GM21825 (cell line): ENCODE results near the gene CCNI2.

Experiments used
- ATAC-seq: cut with Tn5 transposase; IDR thresholded peaks from one replicate; pipeline ENCODE4 v1.9.1; 2021; ENCODE audit warnings: mild to moderate bottlenecking, moderate library complexity; ENCODE audit not compliant: unreplicated experiment

CCNI2 gene, protein sequence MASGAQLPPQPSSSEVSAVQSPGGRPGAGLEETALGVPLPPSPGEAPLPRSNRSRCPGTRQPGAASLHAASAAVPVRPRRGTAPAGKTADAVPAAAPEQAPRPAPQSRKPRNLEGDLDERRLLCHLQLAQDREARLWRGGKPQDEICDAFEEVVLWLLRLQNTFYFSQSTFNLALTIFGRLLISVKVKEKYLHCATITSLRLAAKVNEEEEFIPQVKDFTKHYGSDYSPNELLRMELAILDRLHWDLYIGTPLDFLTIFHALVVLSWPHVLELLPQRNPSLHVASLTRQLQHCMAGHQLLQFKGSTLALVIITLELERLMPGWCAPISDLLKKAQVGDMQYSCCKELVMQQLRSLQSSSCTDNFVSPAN

DNA sequence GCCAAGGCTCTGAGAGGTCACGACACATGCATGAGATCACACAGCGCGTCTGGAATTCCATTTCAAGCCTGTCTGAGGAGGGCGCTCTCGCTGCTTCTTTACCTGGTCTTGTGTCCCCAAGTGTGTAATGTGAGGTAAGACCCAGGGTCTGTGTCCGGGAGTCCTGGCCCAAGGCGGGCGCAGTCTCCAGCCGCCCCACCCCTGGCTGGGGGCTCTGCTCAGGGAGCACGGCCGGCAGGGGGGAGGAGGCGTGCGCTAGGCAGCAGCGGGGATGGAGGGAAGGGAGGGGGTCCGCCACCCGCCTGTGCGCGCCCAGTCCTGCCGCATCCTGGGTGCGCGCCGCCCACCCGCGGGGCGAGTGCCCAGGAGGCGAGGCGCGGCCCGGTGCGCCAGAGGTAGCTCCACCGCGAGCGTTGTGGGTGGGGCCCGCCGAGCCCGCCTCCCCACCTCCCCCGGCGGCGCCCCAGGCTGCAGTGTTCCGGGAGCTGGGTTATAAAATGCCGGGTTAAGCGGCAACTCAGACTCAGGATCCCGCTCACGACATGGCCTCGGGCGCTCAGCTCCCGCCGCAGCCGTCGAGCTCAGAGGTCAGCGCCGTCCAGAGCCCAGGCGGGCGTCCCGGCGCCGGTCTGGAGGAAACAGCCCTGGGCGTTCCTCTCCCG lies at the start of gene CCNI2:
Gene CCNI2 (plus strand): TSS at position 473 of the 662 bp plus-strand sequence. CDS start 70 bp downstream, at position 543.
- ATAC-seq = peak; percentile 37

DNA sequence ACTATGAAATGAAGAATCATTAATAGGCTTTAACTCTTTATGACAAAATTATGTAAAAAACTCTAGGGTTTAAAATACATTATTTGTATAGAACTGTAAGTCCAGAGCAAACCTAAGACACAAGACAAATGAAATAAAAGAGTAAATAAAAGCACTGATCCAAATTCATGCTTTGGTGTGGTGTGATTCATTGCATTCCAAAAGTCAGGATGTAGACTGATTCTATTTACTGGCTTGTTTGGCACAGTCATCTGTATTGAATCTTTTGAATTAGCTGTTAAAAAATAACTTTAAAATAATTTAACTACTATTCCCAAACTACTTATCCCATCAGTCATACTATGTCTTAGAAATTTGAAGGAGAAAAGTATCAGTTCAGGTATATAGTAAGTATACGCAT lies 42.4 kb upstream of the CCNI2 start:
- no peak for ATAC-seq

DNA sequence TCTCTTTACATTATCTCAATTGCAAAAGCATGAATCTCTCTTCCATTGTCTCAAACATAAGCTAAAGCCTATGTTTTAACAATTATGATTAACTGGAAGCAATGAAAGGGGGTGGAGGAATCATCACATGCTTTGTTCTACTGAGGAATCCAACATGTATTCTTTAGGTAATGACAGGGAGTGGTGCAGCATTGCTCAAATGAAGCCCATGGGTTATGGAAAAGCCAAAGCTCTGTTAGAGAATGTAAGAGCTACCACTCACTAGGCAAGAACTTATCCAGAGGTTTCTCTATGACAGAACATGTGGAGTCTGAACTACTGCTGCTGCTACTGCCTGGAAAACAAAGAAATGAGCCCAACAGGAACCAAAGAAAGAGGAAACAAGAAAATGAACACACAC lies 38.6 kb upstream of the CCNI2 start:
- ATAC-seq = no peak

DNA sequence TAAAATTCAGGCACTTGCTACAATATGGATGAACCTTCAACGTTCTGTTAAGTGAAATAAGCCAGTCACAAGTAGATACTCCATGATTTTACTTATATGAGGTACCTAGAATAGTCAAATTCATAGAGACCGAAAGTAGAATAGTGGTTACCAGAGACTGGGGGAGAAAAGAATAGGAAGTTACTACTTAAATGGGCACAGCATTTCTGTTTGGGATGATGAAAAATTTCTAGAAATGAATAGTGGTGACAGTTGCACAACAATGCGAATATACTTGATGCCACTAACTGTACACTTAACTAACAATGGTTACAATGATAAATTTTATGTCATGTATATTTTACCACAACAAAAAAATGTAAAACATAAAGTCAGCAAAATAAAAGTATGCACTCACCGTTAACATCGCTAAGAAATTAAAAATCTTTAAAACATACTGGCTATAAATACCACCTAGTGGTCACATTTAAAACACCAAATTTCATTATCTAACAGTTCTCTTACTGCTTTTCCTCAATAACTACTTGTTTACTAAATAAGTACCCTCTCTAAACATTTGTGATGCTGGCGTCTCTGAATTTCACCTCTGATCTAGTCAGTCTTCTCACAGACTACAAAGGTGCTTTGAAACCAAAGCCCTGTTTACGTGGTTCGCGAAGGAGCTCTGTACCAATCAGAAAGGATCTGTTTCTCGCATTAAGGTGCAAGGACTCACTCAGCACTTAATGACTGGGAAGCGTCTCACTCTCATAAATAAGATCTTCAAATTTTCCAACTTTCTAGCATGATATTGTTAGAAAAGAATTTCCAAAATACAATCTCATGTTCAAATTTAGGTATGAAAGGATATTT lies 32.5 kb upstream of the CCNI2 start:
- ATAC-seq = no peak

DNA sequence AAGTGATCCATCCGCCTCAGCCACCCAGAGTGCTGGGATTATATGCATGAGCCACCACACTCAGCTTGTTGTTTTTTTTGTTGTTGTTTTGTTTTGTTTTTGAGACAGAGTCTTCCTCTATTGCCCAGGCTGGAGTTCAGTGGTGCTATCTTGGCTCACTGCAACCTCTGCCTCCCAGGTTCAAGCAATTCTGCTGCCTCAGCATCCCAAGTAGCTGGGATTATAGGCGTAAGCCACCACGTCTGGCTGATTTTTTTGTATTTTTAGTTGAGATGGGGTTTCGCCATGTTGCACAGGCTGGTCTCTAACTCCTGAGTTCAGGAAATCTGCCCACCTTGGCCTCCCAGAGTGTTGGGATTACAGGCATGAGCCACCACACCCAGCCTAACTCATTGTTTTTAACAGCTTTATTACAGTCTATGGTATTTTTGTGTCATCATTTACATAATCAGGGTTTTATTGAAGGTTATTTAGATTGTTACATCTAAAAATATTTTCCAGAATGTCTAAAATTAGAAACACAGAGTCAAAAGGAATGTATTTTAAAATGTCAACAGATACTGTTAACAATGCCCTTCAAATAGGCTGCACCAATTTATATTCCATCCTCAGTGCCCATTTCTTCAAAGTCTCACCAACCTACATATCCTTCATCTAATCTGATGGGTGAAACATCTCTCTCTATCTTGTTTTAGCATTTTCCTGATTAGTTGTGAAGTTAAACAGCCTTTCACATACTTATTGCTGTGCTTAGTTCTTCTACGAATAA lies 28.5 kb upstream of the CCNI2 start:
- ATAC-seq = no peak

DNA sequence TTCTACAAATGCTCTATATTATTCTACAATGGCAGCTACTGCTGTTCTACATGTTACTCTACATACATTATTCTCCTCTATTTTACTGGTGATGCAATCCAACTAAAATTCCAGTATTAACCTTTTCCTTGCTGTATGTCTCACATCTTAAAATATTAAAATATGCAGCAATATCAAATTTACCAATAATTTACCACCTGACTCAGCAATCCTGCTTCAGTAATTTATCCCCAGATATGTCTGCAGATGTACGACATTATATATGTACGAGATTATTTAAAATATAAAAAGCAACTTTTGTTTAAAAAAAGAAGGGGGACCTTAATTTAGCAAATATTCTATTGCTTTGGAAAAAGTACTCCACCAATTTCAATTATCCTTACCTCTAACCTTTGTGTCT lies 21.5 kb upstream of the CCNI2 start:
- ATAC-seq = no peak

DNA sequence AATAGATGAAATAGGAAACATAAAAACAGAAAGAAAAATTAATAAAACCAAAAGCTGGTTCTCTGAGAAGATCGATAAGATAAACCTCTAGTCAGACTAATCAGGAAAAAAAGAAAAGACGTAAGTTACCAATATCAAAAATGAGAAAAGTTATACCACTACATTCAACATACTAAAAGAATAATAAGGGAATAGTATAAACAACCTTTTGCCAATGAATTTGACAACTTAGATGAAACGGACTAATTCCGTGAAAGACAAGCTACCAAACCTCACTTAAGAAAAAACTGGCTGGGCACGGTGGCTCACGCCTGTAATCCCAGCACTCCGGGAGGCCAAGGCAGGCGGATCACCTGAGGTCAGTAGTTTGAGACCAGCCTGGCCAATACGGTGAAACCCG lies 17.3 kb upstream of the CCNI2 start:
- no peak for ATAC-seq

DNA sequence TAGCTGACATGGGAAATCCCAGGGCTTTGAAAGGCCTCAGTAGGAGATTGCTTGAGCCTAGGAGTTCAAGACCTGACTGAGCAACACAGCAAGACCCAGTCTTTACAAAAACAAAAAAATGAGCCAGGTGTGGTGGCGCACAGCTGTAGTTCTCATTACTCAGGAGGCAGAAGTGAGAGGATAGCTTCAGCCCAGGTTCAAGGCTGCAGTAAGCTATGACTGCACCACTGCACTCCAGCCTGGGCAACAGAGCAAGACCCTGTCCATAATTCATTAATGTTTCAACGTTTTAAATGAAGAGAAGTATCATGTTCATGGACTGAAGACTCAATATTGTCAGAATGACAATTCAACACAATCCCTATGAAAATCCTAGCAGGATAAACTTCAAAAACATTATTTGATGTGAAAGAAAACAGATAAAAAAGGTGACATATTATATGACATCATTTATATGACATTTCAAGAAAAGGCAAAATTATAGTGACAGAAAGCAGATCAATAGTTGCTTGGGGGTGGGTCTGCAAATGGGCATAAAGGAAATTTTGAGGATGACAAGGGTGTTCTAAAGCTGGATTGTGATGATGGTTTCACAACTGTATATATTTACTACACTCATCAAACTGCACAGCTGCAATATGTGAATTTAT lies 13.6 kb upstream of the CCNI2 start:
- ATAC-seq = no peak

DNA sequence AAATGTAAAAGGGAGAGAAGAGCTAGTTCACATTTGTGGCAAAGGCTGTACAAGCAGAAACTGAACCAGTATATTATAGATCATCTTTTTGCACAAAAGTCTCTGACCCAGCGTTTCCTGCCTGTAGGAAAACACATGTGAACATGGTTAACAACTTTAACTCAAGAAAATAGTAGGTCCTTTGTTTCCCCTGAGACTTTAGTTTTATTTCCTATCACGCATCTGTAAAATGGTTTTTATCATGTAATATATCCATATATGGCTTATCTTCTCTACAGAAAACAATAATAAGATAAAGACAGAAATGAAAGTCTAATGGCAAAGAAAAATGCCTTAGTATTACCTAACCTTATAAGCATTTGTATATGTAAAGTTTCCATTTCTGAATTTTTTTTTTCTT lies 12.5 kb upstream of the CCNI2 start:
- ATAC-seq = no peak

DNA sequence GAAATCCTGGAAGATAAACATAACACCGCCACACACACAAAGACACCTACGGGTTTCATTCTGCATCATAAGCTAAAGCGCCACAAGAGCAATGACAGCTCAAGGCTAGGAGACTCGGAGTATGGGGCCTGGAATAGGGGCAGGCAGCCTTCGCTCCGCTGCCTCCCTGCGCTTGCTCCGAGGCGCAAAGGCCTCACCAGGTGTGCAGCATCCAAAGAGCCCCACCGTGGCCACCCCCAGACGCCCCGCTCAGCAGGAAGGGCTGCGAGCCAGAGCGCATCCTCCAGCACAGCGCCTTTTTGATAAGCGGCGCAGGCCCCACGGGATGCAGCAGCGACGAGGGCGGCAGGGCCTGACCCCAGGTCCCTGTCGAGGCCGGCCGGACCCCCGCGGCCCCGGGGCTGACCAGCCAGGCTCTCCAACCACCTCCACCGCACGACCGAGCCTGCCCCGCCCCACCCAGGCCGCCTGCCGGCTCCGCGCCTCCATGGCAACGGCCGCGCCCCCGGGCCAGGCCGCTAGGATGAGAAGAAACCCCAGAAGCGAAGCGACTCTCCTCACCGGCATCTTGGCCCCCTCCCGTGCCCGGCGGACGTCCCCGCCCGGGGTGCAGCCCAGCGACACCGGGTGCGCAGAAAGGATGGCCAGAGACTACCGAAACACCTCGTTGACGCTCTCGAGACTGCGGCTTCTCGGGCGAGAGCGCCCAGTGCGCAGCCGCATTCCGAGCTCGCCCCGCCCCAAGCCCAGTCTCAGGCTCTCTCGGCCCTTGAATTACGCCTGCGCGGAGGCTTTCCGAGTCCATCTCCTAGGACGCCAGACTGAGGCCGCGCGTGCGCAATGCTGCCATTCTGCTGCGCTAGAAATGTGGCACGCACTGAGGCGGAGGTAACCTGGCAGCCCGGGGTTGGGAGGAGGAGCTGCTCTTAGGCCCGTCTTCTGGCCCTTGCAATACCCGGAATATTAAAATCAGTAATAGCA lies 10.1 kb upstream of the CCNI2 start, which contains the start of gene KIF3A:
Gene KIF3A (minus strand): TSS at position 694 of the 981 bp plus-strand sequence. CDS start 127 bp downstream, at position 567.
- ATAC-seq = peak; percentile 76

DNA sequence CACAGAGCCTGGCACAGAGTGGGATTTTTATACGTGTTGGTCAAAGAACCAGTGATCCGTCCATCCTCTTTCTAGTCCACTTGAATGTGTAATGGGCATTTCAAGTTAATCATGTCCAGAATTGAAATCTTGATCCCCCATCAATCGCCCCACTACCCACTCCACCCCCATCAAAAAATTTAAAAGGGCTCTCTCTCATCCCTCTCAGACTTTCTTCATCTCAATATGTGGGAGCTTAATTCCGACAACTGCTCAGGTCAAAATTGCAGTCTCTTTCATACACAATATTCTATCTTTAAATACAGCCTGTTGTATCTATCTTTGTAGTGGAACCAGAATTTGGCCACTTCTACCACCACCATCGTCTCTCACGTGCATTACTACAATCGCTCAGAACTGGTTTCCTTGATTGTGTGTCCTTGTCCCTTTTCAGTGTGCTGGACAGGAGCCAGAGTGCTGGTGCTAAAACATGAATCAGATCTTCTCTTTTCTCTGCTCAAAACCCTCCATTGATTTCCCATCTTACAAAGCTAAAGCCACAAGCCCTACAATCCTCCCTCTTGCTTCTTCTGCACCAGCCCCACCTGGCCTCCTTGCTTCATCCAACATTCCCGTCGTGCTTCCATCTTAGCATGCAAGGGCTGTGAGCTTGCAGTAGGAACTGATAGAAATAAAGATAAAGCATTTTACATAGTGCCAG lies 9.1 kb upstream of the CCNI2 start:
- ATAC-seq = no peak

DNA sequence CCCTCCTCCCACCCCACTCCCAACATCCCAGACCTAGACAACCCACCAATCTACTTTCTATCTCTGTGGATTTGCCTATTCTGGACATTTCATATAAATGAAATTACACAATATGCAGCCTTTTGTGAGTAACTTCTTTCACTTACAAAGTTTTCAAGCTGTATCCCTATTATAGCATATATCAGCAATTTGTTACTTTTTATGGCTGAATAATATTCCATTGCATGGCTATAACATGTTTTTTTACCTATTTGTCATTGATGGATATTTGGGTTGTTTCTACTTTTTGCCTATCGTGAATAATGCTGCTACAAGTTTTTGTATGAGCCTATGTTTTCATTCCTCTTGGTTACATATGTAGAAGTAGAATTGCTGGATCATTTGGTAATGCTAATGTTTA lies 8.0 kb upstream of the CCNI2 start:
- no peak for ATAC-seq

DNA sequence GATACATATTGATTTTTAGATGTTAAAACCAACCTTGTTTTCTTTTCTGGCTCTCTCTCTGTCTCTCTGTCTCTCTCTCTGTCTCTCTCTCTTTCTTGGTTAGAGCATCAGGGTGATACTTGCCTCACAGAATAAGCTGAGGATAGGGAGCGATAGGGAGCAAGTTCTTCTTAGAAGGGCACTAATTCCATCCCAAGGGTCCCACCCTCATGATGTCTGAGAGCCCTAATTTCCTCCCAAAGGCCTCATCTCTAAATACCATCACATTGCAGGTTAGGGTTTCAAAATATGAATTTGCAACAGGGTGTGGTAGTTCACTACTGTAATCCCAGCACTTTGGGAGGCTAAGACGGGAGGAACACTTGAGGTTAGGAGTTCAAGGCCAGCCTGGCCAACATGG lies 5.1 kb upstream of the CCNI2 start:
- ATAC-seq = no peak

DNA sequence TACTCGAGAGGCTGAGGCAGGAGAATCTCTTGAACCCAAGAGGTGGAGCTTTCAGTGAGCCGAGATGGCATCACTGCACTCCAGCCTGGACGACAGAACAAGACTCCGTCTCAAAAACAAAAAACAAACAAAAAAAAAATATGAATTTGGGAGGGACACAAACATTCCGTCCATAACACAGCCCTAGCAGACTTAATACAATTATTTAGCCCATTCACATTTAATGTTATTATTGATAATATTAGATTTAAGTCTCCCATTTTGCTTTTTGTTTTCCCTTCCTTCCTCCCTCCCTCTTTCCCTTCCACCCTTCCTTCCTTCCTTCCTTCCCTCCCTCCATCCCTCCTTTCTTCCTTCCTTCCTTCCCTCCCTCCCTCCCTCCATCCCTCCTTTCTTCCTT lies 4.6 kb upstream of the CCNI2 start:
- ATAC-seq = no peak

DNA sequence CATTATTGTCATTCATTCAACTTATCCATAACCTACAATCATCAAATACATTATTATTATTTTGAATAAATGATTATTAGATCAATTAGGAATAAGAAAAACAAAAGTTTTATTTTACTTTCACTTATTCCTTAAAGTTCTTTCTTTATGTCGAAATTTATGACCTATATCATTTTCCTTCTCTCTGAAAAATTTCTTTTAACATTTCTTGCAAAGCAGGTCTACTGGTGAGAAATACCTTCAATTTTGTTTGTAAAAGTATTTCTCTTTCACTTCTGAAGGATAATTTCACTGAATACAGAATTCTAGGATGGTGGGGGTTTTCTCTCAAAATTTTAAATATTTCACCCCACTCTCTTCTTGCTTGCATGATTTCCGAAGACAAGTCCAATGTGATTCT lies 2.6 kb upstream of the CCNI2 start:
- no peak for ATAC-seq

DNA sequence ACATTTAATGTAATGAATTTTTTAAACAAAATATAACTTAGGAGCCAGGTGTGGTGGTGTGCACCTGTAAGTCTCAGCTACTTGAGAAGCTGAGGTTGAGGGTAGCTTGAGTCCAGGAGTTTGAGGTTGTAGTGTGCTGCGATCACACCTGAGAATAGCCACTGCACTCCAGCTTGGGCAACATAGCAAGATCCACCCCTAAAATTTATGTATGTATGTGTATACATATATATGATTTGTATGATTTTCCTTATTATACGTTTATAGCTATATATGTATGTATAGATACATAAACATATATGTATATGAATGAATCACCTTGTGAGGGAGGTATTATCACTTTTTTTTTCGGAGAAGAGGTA lies 653 bp upstream of the CCNI2 start:
- no peak for ATAC-seq

DNA sequence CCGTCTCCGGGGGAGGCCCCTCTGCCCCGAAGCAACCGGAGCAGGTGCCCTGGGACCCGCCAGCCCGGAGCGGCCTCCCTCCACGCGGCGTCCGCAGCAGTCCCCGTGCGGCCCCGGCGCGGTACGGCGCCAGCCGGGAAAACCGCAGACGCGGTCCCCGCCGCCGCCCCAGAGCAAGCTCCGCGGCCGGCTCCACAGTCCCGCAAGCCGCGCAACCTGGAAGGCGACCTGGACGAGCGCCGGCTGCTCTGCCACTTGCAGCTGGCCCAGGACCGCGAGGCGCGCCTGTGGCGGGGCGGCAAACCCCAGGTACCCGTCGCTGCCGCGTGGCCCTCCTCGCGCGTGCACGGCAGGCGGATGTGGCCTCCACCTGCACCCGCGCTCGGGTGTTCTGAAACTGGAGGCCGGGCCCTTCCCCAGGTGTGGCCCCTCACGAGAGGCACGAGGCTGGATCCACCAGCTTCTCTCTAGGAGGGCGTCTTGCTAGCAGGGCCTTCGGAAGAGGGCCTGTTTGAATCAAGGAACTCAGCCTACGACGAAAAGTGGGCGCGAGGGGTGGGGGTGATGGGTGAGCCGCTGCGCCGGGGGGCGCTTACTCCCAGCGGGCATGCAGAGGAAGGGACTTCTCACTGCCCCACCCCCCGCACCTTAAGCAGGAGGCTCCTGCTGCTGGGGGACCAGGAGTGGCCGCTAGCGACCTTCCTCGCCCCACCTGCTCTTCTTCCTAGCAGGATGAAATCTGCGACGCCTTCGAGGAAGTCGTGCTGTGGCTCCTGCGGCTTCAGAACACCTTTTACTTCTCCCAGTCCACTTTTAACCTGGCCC lies 602 bp downstream of the CCNI2 start:
- no peak for ATAC-seq

DNA sequence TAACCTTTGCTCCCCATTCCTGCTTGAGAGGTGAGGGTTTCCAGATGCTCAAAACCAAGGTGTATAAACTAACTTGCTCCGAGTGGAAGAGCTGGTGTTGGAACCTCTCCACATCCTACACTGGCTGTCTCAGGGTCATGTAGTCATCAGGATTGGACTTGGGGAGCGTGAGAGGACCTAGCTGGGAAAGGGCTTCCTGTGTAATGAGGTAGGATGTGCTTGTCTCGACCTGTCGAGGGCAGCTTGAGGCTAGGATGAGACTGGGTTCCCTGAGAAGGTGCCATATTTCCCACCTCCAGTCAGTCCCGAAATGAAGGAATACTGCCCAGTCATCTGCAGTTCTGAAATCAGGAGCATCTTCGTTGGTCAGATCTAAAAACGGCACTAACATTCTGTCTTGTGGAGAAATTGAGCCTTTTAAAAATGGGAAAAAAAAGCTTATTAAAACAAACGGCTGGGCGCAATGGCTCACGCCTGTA lies 1.3 kb downstream of the CCNI2 start:
- ATAC-seq = no peak
